Fibroblast of lung (primary cell): ENCODE data around the gene ZNF283.

Experiments used
- EZH2 ChIP-seq: IDR thresholded peaks from 2 replicates; pipeline ENCODE4 v1.5.1; 2012; ENCODE audit warnings: low read length, control low read depth, mild to moderate bottlenecking; ENCODE audit errors: missing control alignments
- TF ChIP-seq, protein P1 (sequence below), 2 donors: IDR thresholded peaks in 1 of 2; conservative IDR thresholded peaks in 1 of 2; 1 replicate in 1 of 2; 2 replicates in 1 of 2; pipeline ENCODE4 v1.5.1; 2011 to 2012; ENCODE audit warnings: low read length in 2 of 2, control low read depth in 1 of 2, inconsistent platforms in 1 of 2, low read depth in 1 of 2, mild to moderate bottlenecking in 1 of 2

DNA sequence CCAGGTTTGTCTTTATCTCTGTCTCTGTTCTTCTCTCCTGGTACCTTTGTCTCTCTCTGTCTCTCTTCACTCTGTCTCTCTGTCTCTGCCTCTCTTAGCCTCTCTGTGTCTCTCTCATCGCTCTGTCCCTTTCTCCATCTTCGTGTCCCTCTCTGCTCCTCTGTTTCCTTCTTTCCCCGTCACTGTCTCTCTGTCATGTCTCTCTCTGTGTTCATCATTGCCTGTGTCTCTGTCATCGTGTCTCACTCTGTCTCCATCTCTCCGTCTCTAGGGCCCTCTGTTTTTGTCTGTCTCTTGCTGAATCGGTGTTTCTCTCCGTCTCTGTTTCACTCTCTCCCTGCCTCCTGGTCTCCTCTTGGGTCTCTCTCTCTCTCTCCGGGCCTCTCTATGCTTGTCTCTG lies 43.5 kb upstream of the ZNF283 start:
- TF ChIP-seq, protein P1, sequence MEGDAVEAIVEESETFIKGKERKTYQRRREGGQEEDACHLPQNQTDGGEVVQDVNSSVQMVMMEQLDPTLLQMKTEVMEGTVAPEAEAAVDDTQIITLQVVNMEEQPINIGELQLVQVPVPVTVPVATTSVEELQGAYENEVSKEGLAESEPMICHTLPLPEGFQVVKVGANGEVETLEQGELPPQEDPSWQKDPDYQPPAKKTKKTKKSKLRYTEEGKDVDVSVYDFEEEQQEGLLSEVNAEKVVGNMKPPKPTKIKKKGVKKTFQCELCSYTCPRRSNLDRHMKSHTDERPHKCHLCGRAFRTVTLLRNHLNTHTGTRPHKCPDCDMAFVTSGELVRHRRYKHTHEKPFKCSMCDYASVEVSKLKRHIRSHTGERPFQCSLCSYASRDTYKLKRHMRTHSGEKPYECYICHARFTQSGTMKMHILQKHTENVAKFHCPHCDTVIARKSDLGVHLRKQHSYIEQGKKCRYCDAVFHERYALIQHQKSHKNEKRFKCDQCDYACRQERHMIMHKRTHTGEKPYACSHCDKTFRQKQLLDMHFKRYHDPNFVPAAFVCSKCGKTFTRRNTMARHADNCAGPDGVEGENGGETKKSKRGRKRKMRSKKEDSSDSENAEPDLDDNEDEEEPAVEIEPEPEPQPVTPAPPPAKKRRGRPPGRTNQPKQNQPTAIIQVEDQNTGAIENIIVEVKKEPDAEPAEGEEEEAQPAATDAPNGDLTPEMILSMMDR (conservative IDR thresholded peaks at IDR 0.05 in 1 of 2, IDR thresholded peaks at IDR 0.05 in 1 of 2; ENCODE audit: low read depth in 1 of 2, low read length in 2 of 2), result no peak
- TF ChIP-seq EZH2, result no peak
